Measurements from ENCODE around the gene CRYBA2.

CRYBA2 gene

DNA sequence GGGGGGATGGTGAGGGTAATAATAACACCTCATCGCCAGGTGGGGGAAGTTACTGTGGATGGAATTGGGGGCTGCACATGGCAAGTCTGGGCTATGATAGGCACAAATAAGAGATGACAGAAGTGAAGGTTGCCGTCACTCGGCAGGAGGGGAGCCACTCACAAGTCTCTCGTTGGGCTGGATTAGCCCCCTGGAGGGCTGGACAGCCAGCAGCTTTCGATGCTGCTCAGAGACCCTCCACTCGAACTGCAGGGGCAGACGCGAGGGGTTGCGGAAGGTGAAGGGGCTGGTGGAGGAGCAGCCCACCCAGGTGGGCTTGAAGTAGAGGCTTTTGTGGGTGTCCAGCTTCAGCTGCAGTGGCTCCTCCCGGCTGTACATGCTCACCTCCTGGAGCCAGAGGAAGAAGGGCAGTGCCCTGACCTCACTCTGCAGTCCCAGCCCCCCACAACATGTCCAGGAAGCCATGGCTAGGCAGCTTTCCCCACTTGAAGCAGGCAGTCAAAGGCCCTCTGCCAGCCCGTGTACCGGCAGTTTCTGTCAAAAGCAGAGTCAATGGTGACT lies 29.9 kb upstream of the CRYBA2 start:
- DNase-seq (ENCODE audit: low read depth in 2 of 2), result no peak

DNA sequence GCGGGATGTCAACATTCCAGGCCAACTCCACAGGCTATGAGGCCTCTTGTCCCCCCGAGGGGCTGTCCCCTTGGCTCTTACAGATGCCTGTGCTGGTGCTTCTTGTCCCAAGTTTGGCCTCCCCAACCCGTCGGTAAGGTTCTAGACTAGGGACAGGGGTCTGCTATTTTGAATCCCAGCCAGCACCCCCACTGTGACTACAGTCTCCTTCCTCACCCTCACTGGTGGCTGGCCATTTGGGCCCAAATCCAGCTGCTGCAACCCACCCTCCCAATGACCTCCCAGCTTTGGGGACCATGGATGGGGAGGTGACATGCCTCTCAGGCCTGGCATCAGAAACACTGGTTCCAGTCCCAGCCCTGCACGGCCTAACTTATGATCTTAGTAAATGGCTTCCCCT lies 29.4 kb upstream of the CRYBA2 start:
- no peak for DNase-seq (ENCODE audit: low read depth in 2 of 2)

GRCh38 chr2:219022041-219022440 lies 28.8 kb upstream of the CRYBA2 start:
- no peak for DNase-seq (ENCODE audit: low read depth in 2 of 2)

DNA sequence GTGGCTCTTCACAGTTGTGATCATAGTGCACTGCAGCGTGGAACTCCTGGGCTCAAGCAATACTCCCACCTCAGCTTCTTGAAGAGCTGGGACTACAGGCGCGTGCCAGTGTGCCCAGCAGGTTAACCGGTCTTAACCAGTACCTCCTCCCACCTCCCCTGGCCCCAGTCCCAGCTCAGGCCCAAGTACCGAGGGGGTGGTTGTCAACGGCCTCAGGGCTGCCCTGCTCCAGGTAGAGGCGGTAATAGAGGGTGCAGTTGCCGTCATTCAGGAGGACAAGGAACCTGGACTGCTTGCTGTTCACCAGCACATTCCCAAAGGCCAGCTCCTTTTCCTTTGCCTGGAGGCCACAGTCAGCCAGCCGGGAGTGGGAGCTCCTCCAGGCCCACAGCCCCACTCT lies 28.4 kb upstream of the CRYBA2 start:
- DNase-seq (ENCODE audit: low read depth in 2 of 2), result no peak

DNA sequence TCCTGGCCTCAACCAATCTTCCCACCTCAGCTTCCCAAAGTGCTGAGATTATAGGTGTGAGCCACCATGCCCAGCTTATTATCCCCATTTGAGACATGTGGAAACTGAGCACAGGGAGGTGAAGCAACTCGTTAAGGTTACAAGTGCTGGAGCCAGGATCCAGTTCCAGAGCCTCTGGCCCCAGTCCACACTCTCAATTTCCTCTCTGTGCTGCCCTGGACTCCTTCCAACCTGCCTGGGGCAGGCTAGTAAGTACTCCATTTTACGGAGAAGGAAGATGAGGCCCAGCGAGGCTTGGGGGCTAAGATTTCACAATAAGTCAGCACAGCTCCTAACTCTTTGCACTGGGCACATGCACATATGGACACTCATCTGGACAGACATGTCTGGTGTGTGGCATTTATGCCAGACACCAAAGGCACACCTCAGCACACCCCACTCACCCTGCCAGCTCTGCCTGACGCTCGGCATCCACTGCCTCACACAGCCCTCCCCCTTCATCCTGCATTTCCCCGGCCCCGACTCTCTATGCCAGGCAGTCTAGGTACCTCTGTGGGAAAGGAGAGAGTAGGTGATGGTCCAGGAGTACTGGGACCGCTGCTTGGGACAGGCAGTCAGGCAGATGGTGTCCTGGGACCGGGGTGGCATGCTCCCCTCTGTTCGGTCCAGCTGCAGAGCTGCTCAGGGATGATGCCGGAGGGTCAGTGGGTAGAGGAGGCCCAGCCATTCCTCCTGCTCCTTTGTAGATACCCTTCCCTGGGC lies 27.6 kb upstream of the CRYBA2 start:
- no peak for DNase-seq (ENCODE audit: low read depth in 2 of 2)

DNA sequence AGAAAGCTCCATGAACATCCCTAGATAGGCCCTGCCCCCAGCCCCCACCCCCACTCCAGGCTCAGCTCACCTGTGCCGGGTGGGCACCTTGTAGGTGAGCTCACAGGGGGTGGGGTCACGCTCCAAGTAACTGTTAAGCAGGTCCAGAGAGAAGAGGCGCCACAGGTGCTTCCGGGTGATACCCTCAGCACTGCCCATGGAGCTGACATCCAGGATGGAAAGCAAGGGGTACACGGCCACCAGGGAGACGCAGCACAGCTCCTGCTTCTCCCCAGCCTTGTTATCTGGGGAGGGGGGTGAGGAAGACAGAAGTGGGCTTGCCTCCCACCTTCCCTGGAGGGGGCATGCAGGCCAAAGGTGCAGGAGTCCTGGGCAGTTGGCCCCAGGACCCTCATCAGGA lies 26.2 kb upstream of the CRYBA2 start:
- no peak for DNase-seq (ENCODE audit: low read depth in 2 of 2)

DNA sequence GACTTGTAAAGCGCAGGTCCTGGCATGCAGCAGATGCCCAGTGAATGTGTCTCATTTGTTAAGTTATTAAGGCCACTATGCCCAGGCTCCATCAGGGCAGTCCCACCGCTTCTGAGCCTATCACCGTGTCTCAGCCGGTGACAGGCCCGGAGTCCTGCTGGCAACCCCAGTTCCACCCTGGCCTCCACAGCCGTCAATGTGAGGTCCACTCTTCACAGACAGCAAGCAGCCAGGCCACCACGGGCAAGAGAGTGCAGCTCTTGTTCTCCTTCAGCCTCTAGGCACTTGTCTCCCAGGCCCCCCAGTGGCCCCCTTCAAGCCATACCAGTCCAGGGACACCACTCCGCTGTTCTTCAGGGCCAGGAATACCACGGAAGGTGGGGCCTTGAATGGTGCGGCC lies 25.5 kb upstream of the CRYBA2 start:
- no peak for DNase-seq (ENCODE audit: low read depth in 2 of 2)

- no peak for DNase-seq (ENCODE audit: low read depth in 2 of 2)
Measured at GRCh38 chr2:219018286-219018685, 25.1 kb upstream of the CRYBA2 start.

- DNase-seq (ENCODE audit: low read depth in 2 of 2), result no peak
Measured at GRCh38 chr2:219017201-219017931, 24.1 kb upstream of the CRYBA2 start.

GRCh38 chr2:219016721-219017120 lies 23.5 kb upstream of the CRYBA2 start:
- no peak for DNase-seq (ENCODE audit: low read depth in 2 of 2)

DNA sequence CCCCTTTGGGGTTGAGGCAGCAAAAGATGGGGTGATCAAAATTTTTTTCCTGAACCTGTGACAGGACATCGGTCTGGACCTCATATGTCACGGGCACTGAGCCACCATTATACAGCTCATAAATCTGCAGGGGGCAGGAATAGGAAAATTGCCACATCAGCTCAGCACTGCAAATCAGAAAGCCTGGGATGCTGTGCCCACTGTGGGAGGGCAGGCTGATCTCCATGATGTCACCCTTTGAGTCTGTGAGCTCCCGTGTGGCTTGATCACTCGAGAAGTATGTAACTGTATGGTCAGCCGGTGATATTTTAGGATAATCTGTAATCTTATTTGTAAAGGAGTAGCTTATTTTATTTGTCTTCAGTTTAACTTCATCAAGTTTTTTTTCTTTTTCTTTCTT lies 17.7 kb upstream of the CRYBA2 start:
- DNase-seq (ENCODE audit: low read depth in 2 of 2), result no peak

DNA sequence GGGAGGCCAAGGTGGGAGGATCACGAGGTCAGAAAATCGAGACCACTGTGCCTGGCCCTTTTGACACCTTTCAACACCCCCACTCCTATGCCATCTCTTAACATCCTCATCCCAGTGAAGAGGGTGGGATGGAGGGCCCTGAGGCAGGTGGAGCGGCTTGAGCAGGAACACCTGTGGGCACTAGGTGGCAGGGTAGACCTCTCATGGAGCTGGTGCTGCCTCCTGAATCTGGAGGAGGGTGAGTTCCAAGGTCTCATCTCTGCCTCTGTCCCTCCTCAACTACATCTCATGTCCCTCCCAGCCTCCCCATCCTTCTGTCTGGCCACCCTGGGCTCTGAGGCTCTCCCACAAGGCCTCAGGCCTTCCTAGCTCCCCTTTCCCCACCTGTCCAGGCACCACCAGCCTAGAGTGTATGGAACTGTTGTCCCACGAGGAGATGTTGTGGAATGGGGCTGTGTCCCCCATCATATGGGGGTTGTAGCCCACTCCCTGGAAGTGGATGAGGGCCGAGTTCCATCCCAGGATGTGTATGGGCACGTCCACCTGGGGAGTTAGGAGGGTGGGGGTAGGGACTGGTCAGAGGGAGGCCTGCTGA lies 17.0 kb upstream of the CRYBA2 start:
- DNase-seq (ENCODE audit: low read depth in 2 of 2), result no peak

- DNase-seq (ENCODE audit: low read depth in 2 of 2), result no peak
Measured at GRCh38 chr2:219009294-219009693, 16.1 kb upstream of the CRYBA2 start.

- DNase-seq (ENCODE audit: low read depth in 2 of 2), result no peak
Measured at GRCh38 chr2:219003979-219004378, 10.8 kb upstream of the CRYBA2 start.

GRCh38 chr2:219003267-219003634 lies 10.0 kb upstream of the CRYBA2 start:
- DNase-seq (ENCODE audit: low read depth in 2 of 2), result no peak

- DNase-seq (ENCODE audit: low read depth in 2 of 2), result no peak
Measured at GRCh38 chr2:219002395-219003266, 9.4 kb upstream of the CRYBA2 start.

DNA sequence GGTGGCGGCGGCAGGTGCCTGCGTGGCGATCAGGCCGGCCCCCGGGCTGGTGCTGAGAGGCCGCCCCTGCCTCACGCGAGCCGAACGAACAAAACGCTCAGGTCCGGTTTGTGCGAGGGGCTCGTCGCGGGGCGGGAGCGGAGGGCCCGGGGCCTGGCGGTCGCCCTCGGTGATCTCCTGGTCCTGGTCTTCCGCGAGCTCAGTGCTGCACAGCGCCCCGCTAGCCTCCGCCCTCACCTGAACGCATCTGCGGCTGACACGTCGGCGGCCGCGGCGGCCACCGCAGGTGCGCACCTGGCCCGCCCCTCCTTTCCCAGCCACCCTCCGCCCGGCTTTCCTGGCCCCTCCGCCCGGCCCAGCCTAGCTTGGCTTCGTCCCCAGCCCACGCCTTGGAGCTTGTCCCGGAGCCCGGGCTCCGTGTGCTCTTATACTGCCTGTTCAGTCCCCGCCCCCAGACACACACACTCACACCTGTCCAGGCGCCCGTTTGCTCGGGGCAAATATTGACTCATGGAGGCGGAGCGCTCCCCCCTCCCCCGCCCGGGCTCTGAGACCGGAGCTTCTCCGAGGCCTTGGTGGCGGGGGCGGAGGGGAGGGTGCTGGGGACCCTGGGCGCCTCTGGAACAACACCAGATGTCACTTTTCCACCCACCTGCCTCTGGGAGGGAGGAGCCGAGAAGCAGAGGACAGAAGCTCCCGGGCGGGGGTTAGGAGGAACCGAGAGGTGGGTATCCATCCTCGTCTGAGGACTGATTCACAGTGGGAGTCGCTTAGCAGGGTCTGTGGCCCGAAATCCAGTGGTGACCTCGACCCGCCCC lies 8.6 kb upstream of the CRYBA2 start:
- peak; percentile 29 to 48 for DNase-seq (ENCODE audit: low read depth in 2 of 2)

DNA sequence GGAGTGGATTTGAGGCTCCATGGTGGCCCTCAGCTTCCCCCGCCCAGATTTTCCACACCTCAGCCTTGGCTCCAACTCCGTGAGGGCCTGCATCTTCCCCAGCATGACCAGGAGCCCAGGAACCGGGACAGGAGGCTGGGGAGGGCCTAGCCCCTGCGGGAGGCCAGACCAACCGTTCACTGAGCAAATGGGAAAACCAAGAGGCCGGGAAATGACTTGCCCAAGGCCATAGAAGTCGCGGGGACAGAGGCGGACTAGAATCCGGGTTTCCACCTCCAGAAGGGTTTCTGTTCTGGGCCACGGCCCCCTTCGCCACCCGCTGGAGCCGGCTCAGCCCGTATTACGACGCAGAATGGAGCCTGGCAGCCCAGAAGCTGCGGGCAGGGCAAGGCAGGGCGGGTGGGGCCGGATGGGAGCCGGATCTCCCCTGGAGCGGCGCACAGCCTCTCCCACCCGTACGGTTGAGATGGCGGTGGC lies 7.9 kb upstream of the CRYBA2 start:
- no peak for DNase-seq (ENCODE audit: low read depth in 2 of 2)

GRCh38 chr2:219000569-219000960 lies 7.3 kb upstream of the CRYBA2 start:
- DNase-seq (ENCODE audit: low read depth in 2 of 2), result no peak

- DNase-seq (ENCODE audit: low read depth in 2 of 2), result no peak
Measured at GRCh38 chr2:218999881-219000568, 6.8 kb upstream of the CRYBA2 start.

All from activated CD8-positive, alpha-beta memory T cell treated with anti-CD3 and anti-CD28 coated beads for 4 hours (primary cell).